NCI-H1105 (cell line): ENCODE measurements around the gene RAD54L2.
"Not testable (repeated sequence)": the region's sequence is repeated elsewhere in the genome, so short reads cannot be mapped to it uniquely, and the experiment has no call there.

ENCODE experiments used
- DNase-seq: peaks from one replicate; lab custom pipeline; 2025; lab: John Stamatoyannopoulos, UW

RAD54L2 gene

DNA sequence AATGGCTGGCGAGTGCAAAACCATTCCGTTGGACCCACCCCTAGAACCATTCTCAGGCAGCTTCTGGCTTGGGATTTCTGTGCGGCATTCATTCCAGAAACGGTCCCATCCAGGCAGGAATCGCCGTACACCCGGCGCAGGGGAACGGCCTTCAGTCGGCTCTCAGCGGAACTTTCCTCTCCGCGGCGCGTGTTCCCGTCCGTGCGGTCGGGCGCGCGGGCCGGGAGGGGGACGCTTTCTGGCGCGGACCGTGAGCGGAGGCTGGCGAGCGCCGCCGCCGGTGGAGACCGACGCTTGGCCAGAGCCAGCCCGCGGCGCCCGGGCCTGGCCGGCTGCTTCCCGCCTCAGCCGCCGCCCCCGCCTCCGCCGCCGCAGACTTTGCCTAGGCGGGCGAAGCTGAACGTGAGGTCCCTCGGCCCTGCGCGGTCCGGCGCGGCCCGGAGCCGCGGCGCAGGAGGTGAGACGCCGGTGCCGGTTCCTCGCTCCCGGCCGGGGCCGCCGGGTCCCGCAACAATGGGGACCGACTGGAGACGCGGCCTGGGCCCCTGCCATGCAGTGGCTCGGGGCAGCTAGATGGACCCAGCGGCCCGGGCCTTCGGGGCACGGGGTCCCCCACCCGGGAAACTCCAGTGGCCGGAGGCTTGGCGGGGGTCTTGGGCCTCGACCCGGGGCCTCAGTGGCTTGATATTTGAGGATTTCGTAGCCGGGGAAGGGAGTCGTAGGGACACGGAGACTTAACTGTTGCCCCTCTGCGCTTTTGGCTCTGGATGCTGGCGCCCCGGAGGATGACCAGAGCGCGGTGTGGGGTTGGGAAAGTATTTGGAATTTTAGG is at the start of gene RAD54L2:
Gene RAD54L2, plus strand, starts transcription at position 261 of the 832 bp plus-strand sequence. CDS start 51,702 bp downstream, outside the sequence.
- peak; percentile 41 for DNase-seq

- peak; percentile 79 for DNase-seq
Observed at GRCh38 chr3:51498876-51499738, 39.4 kb upstream of the RAD54L2 start.

- no peak for DNase-seq
Observed at GRCh38 chr3:51500632-51501131, 37.8 kb upstream of the RAD54L2 start.

DNA sequence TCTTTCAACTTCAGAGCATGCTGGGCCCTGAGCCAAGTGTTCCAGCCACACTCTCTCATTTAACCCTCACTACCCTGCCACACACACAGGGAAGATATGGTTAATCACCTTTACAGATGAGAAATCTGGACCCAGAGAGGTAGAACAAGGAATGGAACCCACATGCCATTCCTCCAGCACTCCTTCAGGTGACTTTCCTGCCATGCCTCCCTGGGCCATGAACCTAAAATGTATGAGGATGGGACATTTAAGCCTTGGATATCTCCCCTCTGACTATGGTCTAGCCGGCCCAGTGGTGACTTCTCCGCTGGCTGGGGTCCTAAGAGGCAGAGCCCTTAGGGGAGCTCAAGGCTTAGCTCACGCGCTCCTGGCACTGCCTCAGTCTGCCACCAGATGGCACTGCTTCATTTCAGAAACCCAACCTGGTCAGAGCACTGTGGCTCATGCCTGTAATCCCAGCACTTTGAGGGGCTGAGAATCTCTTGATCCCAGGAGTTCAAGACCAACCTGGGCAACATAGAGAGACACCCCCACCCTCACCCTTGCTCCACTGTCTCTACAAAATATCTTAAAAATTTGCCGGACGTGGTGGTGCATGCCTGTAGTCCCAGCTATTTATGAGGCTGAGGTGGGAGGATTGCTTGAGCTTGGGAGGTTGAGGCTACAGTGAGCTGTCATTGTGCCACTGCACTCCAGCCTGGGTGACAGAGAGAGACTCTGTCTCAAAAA is 36.5 kb upstream of the RAD54L2 start:
- peak; percentile 34 for DNase-seq

DNA sequence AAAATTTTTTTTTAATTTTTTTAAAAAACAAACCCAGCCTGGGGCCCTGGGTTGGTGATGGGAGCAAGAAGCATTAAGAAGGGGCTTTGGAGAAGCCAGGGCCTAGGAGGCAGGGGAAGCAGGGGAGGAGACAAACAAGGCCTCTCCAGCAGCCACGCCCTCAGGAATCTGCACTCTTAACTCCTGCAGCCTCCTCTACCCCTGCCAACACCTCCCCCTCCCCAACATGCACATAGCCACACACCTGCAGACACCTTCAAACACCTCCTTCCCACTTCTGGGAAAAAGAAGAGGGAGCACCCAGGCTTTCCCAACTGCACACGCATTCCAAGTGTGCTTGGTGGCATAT is 36.0 kb upstream of the RAD54L2 start:
- DNase-seq = no peak

GRCh38 chr3:51503007-51503406 is 35.5 kb upstream of the RAD54L2 start:
- no peak for DNase-seq

DNA sequence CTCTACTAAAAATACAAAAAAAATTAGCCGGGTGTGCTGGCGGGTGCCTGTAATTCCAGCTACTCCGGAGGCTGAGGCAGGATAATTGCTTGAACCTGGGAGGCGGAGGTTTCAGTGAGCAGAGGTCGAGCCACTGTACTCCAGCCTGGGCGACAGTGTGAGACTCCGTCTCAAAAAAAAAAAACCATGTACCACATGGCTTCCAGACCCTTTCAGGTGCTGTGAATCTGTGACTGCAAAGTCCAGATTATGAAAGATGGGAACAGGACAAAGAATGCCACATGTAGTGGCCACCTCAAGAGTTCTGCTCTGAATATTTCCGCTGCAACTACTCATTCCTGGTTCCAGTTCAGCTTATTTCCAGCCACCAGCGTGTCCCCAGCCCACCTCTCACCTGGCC is 30.3 kb upstream of the RAD54L2 start:
- no peak for DNase-seq

GRCh38 chr3:51510996-51511395 is 27.5 kb upstream of the RAD54L2 start:
- no peak for DNase-seq

GRCh38 chr3:51514210-51514609 is 24.3 kb upstream of the RAD54L2 start:
- DNase-seq = no peak

- no peak for DNase-seq
Observed at GRCh38 chr3:51519848-51520247, 18.7 kb upstream of the RAD54L2 start.

DNA sequence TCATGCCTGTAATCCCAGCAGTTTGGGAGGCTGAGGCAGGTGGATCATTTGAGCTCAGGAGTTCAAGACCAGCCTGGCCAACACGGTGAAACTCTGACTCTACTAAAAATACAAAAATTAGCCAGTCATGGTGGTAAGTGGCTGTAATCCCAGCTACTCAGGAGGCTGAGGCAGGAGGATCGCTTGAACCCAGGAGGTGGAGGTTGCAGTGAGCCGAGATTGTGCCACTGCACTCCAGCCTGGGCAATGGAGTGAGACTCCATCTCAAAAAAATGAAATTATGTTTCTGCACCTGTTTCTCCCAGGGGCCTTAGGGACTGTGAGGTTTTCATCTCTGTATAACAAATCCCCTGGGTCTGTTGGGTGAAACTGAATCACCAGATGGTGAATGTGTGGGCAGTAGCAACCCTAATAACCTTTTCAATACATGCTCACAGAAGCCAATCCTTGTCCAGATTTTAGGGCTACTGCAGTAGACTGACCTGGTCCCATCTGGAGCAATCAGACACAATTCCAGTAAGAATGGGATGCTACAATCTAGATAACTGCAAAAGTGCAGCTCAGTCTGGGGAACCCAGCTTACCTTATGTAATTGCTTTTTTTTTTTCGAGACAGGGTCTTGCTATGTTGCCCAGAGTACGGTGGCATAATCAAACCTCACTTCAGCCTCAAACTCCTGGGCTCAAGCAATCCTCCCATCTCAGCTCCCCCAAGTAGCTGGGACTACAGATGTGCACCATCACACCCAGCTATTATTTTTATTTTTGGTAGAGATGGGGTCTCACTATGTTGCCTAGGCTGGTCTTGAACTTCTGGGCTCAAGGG is 17.4 kb upstream of the RAD54L2 start:
- DNase-seq = not testable (repeated sequence)

DNA sequence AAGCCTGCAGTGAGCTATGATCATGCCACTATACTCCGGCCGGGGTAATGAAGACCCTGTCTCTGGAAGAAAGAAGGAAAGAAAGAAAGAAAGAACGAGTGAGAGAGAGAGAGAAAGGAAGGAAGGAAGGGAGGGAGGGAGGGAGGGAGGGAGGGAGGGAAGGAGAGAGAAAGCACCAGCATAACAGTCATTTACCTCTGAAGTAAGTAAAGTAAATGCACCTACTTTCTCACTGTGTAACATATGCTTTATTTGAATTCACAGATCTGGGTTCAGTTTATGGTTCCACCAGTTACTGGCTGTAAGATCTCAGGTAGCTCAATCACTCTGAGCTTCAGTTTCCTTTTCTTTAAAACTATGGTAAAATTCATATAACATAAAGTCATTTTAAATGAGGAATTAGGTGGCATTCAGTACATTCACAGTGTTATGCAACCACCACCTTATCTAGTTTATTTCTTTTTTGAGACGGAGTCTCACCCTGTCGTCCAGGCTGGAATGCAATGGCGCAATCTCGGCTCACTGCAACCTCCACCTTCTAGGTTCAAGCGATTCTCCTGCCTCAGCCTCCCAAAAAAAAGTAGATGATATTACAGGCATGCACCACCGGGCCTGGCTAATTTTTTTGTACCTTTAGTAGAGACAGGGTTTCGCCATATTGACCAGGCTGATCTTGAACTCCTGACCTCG is 16.1 kb upstream of the RAD54L2 start:
- no peak for DNase-seq

GRCh38 chr3:51524874-51525273 is 13.6 kb upstream of the RAD54L2 start:
- not testable (repeated sequence) for DNase-seq

GRCh38 chr3:51530485-51530884 is 8.0 kb upstream of the RAD54L2 start:
- no peak for DNase-seq

DNA sequence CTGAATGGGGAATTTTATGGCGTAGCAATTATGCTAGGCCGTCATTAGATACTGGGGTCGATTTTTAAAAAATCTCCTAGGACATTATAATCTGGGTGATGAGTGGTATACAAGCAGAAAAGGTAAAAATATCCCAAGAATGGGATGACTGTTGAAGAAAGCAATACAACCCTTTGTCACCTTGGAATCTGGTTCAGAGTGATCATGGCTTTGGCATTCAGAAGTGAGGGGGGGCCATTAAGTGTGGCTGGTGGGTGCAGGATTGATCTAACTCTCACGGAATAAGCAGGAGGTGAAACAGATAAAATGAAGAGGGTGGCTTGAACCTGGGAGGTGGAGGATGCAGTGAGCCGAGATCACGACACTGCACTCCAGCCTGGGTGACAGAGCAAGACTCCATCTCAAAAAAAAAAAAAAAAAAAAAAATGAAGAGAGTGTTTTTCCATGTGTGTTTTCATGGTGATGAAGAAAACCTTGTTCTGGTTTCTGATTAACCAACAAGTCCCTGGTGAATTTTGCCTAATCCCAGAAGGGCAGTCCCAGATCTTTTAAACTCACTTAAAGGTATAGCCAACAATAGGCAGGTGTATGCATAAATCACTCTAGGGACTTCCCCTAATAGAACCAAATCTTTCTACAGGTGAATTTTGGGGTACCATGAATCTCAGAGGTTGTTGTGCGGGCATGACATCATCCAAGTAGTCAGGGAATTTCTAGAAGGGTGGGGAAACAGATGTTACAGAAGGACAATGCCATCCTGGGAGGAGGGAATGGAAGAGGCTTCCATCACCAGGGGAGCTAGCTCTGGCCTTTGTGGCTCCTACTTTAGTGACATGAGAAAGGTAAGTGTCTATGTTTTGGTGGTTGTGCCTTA is 3.1 kb upstream of the RAD54L2 start:
- DNase-seq = no peak

DNA sequence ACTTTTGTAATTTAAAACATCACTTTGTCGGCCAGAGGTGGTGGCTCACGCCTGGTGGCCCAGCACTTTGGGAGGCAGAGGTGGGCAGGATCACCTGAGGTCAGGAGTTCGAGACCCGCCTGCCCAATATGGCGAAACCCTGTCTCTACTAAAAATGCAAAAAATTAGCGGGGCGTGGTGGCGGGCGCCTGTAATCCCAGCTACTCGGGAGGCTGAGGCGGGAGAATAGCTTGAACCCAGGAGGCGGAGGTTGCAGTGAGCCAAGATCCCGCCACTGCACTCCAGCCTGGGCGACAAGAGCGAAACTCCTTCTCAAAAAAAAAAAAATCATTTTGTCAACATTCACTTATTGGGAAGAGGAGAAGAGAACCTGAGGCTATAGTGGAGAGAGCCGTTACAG is 888 bp upstream of the RAD54L2 start:
- DNase-seq = not testable (repeated sequence)

- no peak for DNase-seq
Observed at GRCh38 chr3:51538115-51538458, 432 bp upstream of the RAD54L2 start.

DNA sequence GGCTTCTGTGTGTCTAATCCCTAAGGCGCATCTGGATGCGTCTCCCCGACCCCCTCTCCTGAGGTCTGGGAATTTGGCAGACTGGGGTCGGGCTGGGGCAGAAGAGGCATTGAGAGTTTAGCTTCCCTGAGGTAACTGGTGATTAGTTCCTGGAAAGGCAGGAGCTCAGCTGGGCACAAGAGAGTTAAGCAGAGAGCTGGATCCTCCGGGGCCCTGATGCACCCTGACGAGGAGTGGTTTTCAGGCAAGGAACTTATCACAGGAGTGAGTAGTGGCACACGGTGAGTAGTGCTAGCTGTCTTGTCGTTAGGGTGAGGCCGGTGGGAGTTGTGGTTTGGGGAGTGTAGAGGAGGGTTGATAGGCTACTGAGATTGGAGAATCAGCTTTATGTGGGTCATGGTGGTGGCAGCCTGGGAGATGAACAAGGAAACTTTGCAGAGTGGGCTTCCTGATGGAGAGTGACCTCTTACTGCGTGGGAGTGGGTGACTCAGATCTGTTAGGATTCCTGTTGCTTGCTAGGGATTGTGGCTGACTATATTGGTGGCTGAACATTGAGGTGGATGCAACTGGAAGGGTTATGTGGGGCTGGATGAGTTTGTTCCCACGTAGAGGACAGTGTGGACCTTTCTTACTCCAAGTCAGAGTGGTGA is 897 bp downstream of the RAD54L2 start:
- DNase-seq = no peak

DNA sequence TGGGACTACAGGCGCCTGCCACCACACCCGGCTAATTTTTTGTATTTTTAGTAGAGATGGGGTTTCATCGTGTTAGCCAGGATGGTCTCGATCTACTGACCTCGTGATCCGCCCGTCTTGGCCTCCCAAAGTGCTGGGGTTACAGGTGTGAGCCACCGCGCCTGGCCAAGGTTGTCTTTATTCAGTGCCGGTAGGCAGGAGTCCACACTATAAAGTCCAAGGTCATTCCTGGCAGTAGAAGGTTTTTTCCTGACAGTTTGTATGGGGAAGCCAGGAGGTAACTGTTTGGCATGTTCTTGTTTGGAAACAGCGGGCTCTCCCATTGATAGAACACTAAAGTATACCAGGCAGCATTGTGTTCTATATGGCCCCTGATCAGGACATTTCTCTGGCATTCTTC is 4.1 kb downstream of the RAD54L2 start:
- DNase-seq = not testable (repeated sequence)
